Neural progenitor cell (in vitro differentiated cells): ENCODE data around the gene CHST5. TPM values are rescaled to one million over a fixed set of nuclear protein-coding genes. Genes with fewer than 3 reads are reported as not detected.

Experiments
- DNase-seq: peaks from one replicate; pipeline ENCODE4 v3.0.0-alpha.2; 2016; ENCODE audit warnings: low spot score
- H2AFZ ChIP-seq: fragments of 200-600 bp; sonication (generic); replicated peaks from 2 replicates; pipeline ENCODE4 v1.6.1; 2016; ENCODE audit warnings: antibody characterized with exemption
- H3F3A ChIP-seq: fragments of 200-600 bp; sonication (generic); 2 replicates; pipeline ENCODE4 v1.6.1; 2016; ENCODE audit warnings: antibody characterized with exemption, low read depth
- H3K27ac ChIP-seq: fragments of 200-600 bp; sonication (generic); 2 replicates; pipeline ENCODE4 v1.5.1; 2016; ENCODE audit warnings: mild to moderate bottlenecking
- H3K27me3 ChIP-seq: fragments of 200-600 bp; sonication (generic); 2 replicates; pipeline ENCODE4 v1.6.1; 2016; ENCODE audit warnings: mild to moderate bottlenecking, moderate library complexity
- H3K36me3 ChIP-seq: fragments of 200-600 bp; sonication (generic); 2 replicates; pipeline ENCODE4 v1.5.1; 2016
- H3K4me1 ChIP-seq: fragments of 200-600 bp; sonication (generic); 2 replicates; pipeline ENCODE4 v1.6.1; 2016; ENCODE audit warnings: mixed run types
- H3K4me2 ChIP-seq: fragments of 200-600 bp; sonication (generic); 2 replicates; pipeline ENCODE4 v1.6.1; 2016
- H3K4me3 ChIP-seq: fragments of 200-600 bp; sonication (generic); 2 replicates; pipeline ENCODE4 v1.5.1; 2016
- H3K79me2 ChIP-seq: fragments of 200-600 bp; sonication (generic); 2 replicates; pipeline ENCODE4 v1.6.1; 2016; ENCODE audit warnings: low read depth
- H3K9ac ChIP-seq: fragments of 200-600 bp; sonication (generic); 2 replicates; pipeline ENCODE4 v1.6.1; 2016
- H3K9me3 ChIP-seq: fragments of 200-600 bp; sonication (generic); 2 replicates; pipeline ENCODE4 v1.5.1; 2016; ENCODE audit warnings: low read depth
- H4K20me1 ChIP-seq: fragments of 200-600 bp; sonication (generic); 2 replicates; pipeline ENCODE4 v1.6.1; 2016; ENCODE audit warnings: low read depth
- H3K27ac Mint-ChIP-seq: 3 replicates; pipeline ENCODE4 v1.8.0; 2021; ENCODE audit warnings: mixed read lengths
- H3K27me3 Mint-ChIP-seq: 2 replicates; pipeline ENCODE4 v1.8.0; 2022; ENCODE audit warnings: low read depth, mild to moderate bottlenecking, inconsistent platforms, moderate library complexity, mixed read lengths; ENCODE audit not compliant: insufficient read depth
- H3K36me3 Mint-ChIP-seq: 3 replicates; pipeline ENCODE4 v1.8.0; 2021; ENCODE audit warnings: mixed read lengths
- H3K4me1 Mint-ChIP-seq: 3 replicates; pipeline ENCODE4 v1.8.0; 2021; ENCODE audit warnings: mixed read lengths
- H3K4me3 Mint-ChIP-seq: 3 replicates; pipeline ENCODE4 v1.8.0; 2021; ENCODE audit warnings: mild to moderate bottlenecking, moderate library complexity, mixed read lengths
- H3K9me3 Mint-ChIP-seq: 3 replicates; pipeline ENCODE4 v1.8.0; 2020; ENCODE audit warnings: mixed read lengths
- EZH2 ChIP-seq: fragments of 200-600 bp; sonication (generic); IDR thresholded peaks from 2 replicates; pipeline ENCODE4 v1.6.1; 2017; ENCODE audit warnings: antibody characterized with exemption, mild to moderate bottlenecking, moderate library complexity
- EZH2phosphoT487 ChIP-seq: fragments of 200-600 bp; sonication (generic); IDR thresholded peaks from 2 replicates; pipeline ENCODE4 v1.6.1; 2017; ENCODE audit warnings: antibody characterized with exemption
- total RNA-seq: library from RNA; depleted of rRNA; stranded (reverse); fragments of >200 nt; gene quantifications from 2 replicates; pipeline ENCODE4 v1.2.3, GENCODE V29; 2015; ENCODE audit warnings: low replicate concordance
- TF ChIP-seq, protein P1 (sequence below): fragments of 200-600 bp; sonication (generic); IDR thresholded peaks from 2 replicates; pipeline ENCODE4 v1.5.1; 2017; ENCODE audit warnings: antibody characterized with exemption, mild to moderate bottlenecking

The CHST5 gene
- total RNA-seq, 1 donor from 2014 or later, result not detected

GRCh38 chr16:75556431-75556950 is 20.6 kb upstream of the CHST5 start:
- Mint-ChIP-seq H3K36me3 (no peaks in the 10 kb centered on the region), H3K4me1 (peaks cover 29% of the 10 kb centered on the region), H3K27me3 (peaks cover 4% of the 10 kb centered on the region), H3K9me3 (no peaks in the 10 kb centered on the region), H3K27ac (peak overlapping the region; percentile 87), H3K4me3 (peak overlapping the region; percentile 100)
- TF ChIP-seq EZH2 (no peak), EZH2phosphoT487 (no peak)
- TF ChIP-seq, protein P1, sequence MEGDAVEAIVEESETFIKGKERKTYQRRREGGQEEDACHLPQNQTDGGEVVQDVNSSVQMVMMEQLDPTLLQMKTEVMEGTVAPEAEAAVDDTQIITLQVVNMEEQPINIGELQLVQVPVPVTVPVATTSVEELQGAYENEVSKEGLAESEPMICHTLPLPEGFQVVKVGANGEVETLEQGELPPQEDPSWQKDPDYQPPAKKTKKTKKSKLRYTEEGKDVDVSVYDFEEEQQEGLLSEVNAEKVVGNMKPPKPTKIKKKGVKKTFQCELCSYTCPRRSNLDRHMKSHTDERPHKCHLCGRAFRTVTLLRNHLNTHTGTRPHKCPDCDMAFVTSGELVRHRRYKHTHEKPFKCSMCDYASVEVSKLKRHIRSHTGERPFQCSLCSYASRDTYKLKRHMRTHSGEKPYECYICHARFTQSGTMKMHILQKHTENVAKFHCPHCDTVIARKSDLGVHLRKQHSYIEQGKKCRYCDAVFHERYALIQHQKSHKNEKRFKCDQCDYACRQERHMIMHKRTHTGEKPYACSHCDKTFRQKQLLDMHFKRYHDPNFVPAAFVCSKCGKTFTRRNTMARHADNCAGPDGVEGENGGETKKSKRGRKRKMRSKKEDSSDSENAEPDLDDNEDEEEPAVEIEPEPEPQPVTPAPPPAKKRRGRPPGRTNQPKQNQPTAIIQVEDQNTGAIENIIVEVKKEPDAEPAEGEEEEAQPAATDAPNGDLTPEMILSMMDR, result no peak
- no peaks in the 10 kb centered on the region for H3K36me3 ChIP-seq
- H4K20me1 ChIP-seq, result no peaks in the 10 kb centered on the region
- H3K4me2 ChIP-seq, result peak overlapping the region; percentile 91
- H2AFZ ChIP-seq, result peak overlapping the region; percentile 76
- H3K27me3 ChIP-seq, result no peaks in the 10 kb centered on the region
- peaks cover 23% of the 10 kb centered on the region for H3K4me1 ChIP-seq
- no peaks in the 10 kb centered on the region for H3K9me3 ChIP-seq
- peak overlapping the region; percentile 67 for H3K4me3 ChIP-seq
- no peak for DNase-seq
- H3F3A ChIP-seq, result peaks cover 17% of the 10 kb centered on the region
- no peak overlapping the region for H3K9ac ChIP-seq
- H3K27ac ChIP-seq, result no peak overlapping the region
- H3K79me2 ChIP-seq, result peaks cover 9% of the 10 kb centered on the region

DNA sequence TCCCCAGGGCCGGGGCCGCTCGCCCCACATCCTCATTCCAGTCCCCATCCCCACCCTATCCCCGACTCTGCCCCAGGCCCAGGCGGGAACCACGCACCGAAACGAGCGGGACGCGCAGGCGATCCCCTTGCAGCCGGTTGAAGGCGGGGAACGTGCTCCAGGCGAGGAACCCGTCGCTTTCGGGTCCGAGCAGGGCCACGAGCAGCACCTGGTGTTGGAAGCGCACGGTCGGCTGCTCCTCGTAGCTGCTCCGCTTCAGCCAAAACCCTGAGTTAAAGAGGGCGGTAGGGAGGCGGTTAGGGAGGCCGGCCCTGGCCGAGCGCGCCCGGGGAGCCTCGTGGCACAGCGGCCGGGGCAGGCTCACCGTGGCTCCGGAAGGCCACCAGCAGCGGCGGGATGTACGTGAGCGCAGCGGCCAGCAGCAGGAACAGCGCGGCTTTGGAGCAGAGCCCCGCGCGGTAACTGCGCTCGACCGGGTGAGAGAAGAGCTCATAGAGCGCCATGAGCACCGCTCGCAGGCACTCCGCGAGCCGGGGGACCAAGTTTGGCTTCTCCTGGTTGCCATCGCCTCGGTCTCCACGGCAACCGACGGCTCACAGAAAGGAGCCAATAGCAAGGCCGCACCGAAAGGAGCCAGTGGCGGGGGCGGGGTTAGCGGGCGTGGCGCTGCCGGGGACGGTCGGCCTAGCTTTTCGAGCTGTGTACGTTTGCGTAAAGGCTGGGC is 20.0 kb upstream of the CHST5 start, which contains the start of gene TMEM231:
TSS of gene TMEM231 (minus strand) at position 546 of the 724 bp plus-strand sequence. CDS start at position 503, 43 bp downstream.
- peaks cover 17% of the 10 kb centered on the region for H3F3A ChIP-seq
- H3K4me1 ChIP-seq, result peaks cover 23% of the 10 kb centered on the region
- no peaks in the 10 kb centered on the region for H3K9me3 ChIP-seq
- H3K4me2 ChIP-seq, result peak within 1 kb of the TSS; percentile 91
- H3K79me2 ChIP-seq, result peaks cover 9% of the 10 kb centered on the region
- H3K36me3 Mint-ChIP-seq, result no peaks in the 10 kb centered on the region
- H3K4me3 Mint-ChIP-seq, result peak within 1 kb of the TSS; percentile 100
- peak; percentile 99 for DNase-seq
- H3K9ac ChIP-seq, result no peak within 1 kb of the TSS
- H3K4me1 Mint-ChIP-seq, result peaks cover 29% of the 10 kb centered on the region
- H3K27ac ChIP-seq, result no peak within 1 kb of the TSS
- TF ChIP-seq EZH2phosphoT487, result no peak
- TF ChIP-seq EZH2, result no peak
- TF ChIP-seq, protein P1, result no peak
- no peaks in the 10 kb centered on the region for H3K36me3 ChIP-seq
- peak within 1 kb of the TSS; percentile 76 for H2AFZ ChIP-seq
- H3K27me3 Mint-ChIP-seq, result peaks cover 3% of the 10 kb centered on the region
- no peaks in the 10 kb centered on the region for H3K9me3 Mint-ChIP-seq
- peak within 1 kb of the TSS; percentile 67 for H3K4me3 ChIP-seq
- H4K20me1 ChIP-seq, result no peaks in the 10 kb centered on the region
- peak within 1 kb of the TSS; percentile 92 for H3K27ac Mint-ChIP-seq
- H3K27me3 ChIP-seq, result no peaks in the 10 kb centered on the region

- H3K4me2 ChIP-seq, result peak overlapping the region; percentile 91
- no peak overlapping the region for H3K27ac ChIP-seq
- no peaks in the 10 kb centered on the region for H3K27me3 ChIP-seq
- H3K4me1 ChIP-seq, result peaks cover 20% of the 10 kb centered on the region
- no peaks in the 10 kb centered on the region for H3K36me3 ChIP-seq
- peak overlapping the region; percentile 71 for H2AFZ ChIP-seq
- peaks cover 17% of the 10 kb centered on the region for H3F3A ChIP-seq
- H3K9me3 ChIP-seq, result no peaks in the 10 kb centered on the region
- H3K9ac ChIP-seq, result no peak overlapping the region
- peaks cover 9% of the 10 kb centered on the region for H3K79me2 ChIP-seq
- no peaks in the 10 kb centered on the region for H3K9me3 Mint-ChIP-seq
- no peaks in the 10 kb centered on the region for H3K36me3 Mint-ChIP-seq
- H4K20me1 ChIP-seq, result no peaks in the 10 kb centered on the region
- peak overlapping the region; percentile 92 for H3K27ac Mint-ChIP-seq
- TF ChIP-seq EZH2 (no peak), EZH2phosphoT487 (no peak)
- TF ChIP-seq, protein P1, result no peak
- H3K4me3 Mint-ChIP-seq, result peak overlapping the region; percentile 100
- DNase-seq, result peak; percentile 93
- peaks cover 3% of the 10 kb centered on the region for H3K27me3 Mint-ChIP-seq
- peaks cover 29% of the 10 kb centered on the region for H3K4me1 Mint-ChIP-seq
- peak overlapping the region; percentile 67 for H3K4me3 ChIP-seq
Measured at GRCh38 chr16:75555213-75555706, 19.4 kb upstream of the CHST5 start.
